Stimulated activated CD8-positive, alpha-beta memory T cell treated with anti-CD3 and anti-CD28 coated beads, Interleukin-7, amount 100 ng/mL, for 24 hours (primary cell): Measurements from ENCODE around the gene CCR5AS.
"Not testable (repeated sequence)": the region's sequence is repeated elsewhere in the genome, so short reads cannot be mapped to it uniquely, and the experiment has no call there.

ENCODE experiments used
- DNase-seq: peaks from one replicate; pipeline ENCODE4 v3.0.0-alpha.2; 2020; ENCODE audit warnings: low read depth

Gene CCR5AS

DNA sequence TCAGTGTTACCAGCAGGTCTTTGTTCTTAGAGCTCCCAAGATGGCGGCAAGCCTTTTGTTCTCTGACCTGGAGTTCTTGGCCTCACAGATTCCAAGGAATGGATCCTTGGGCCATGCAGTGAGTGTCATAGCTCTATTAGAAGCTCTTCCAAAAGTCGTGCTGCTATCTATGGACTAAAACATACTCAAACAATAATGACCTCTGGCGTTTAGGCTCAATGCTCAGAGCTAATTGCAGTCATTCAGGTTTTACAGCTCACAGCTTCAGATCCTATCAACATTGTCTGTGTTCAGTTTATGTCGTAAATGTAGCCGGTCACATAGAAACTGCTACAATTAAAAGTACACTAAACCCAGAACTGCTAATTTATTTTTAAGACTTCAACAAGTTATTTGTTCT, 22.4 kb upstream of the CCR5AS start:
- no peak for DNase-seq

DNA sequence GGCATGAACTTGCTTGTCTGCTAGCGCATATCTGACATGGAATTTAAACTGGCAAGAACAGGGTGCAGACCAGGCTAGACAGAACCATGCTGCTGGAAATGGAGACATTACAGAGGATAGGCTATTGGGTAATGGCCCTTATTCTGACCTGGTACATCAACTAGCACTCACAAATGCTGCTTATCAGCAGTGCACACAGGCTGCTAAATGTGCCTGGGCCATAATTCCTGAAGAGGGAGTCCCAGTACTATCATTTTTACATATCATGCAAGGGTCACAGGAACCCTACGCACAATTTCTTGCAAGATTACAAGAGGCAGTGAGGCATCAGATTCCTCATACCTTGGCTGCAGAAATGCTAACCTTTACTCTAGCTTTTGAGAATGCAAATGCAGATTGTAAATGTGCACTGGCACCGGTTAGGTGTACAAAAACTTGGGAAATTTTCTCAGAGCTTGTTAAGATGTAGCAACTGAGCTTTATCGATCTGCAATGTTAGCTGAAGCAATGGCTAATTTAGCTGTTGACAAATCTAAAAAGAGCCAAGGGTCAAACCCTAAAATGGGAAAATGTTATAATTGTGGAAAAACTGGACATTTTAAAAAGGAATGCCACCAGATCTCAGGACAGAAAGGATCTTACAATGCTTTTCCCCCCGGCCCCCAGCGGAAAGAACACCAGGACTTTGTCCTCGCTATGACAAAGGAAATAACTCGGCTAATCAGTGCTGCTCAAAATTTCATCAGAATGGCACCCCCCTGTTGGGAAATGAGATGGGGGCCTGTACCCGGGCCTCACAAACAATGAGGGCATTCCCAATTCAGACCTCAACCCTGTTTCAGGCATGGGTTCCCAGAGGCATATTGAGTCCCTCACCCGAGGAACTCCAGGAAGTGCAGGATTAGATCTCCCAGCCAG, 21.3 kb upstream of the CCR5AS start:
- no peak for DNase-seq

DNA sequence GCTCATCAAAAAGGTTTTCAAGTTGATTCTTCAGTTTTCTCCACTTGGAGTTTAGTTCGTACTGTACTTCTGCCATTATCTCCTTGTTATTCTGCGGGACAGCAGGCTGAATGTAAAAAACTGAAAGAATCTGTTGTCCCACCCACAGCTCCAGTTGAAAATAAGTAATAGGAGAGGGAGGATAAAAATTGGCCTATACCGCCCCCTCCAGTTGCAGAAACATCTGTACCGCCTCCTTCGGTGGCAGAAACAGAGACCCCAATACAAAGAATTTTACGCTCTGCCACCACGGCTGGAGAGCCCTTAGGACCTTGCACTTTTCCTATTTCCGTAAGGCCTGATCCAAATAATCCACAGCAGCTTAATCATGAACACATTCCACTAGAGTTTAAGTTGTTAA, 20.5 kb upstream of the CCR5AS start:
- not testable (repeated sequence) for DNase-seq

DNA sequence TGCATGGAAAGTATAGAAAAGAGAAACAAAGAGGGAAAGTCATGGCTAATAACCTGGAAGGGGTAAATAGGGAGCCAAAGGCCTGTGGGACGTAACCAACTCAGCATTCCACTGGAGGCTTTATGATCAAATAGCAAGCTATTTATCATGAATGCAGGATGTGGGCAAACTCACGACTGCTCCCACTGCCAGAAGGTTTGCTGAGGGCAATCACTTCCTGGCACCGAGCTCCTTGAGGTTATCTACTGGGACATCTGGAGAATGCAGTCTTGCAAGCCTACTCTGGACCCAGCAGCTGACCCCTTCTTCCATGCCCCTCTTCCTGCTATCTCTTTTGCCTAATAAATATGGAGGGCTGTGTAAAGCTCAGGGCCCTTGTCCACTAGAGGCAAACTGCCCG, 19.6 kb upstream of the CCR5AS start:
- DNase-seq, result not testable (repeated sequence)

DNA sequence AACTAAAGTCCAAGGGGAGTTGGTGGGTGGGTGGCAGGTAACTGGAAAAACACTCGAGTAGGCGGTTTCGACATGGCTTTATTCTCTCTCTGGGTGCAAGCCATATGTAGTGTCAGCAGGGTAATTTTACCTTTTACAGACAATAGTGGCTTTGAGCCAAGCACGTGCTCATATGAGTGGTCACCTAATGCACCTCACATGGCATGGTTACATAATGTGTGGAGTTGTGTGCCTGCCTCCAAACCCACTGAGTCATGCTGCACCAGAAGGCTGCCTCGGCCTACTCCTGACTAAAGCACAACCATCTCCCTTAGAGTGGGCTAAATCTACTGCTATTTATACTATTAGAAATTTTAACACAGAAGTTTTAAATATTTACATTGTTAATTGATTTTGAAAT, 16.7 kb upstream of the CCR5AS start:
- DNase-seq, result no peak

- DNase-seq, result no peak
Observed at GRCh38 chr3:46422617-46423016, 15.8 kb upstream of the CCR5AS start.

DNA sequence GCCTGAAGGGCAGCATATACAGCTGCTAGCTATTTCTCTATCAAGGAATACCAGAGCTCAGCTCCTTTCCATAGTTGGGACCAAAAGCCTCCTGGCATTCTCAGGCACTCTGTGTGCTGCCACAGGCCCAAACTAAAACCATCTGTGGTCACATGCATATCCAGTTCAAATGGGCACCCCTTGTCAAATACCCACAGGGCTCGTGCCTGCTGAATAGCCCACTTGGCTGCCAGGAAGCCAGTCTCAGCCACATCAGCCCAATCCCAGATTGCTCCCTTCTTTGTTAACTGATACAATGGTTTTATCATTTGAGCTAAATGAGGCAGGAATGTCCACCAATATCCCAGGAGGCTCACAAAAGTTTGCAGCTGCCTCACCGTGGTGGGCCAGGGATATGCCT, 14.1 kb upstream of the CCR5AS start:
- DNase-seq, result no peak

GRCh38 chr3:46419816-46420215, 12.9 kb upstream of the CCR5AS start:
- DNase-seq, result no peak

DNA sequence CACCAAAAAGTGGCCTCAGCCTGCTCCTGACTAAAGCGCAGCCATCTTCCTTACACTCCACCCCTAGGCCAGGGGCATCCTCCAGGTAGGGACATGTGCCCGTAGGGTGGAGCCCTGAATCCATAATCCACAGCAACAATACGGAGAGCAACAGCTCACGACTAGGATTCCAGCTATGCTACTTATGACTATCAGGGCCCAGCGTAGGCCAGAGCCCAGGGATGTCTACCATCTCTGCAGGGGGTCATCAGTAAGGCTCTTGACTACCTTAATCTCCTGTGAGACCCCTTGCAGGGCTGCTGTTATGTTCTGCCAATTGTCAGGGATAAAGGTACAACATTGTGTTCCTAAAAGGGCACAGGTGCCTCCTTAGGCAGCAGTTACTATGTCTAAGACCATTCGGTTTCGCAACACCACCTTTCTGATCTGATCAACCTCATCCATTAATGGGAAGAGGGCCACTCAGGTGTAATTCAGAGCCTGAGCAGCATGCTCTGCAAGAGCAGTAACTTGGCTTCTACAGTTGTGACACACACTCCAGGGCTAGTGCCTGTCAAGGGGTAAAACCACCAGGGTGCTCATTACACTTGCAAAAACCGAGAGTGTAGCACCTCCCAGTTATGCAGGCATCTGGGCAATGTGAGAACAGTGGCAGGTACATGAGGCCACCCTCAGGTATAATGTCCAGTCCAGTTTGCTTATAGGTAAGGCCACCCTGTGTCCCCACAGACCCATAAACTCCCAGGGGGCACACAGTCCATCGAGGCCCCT, 11.2 kb upstream of the CCR5AS start:
- DNase-seq, result no peak

DNA sequence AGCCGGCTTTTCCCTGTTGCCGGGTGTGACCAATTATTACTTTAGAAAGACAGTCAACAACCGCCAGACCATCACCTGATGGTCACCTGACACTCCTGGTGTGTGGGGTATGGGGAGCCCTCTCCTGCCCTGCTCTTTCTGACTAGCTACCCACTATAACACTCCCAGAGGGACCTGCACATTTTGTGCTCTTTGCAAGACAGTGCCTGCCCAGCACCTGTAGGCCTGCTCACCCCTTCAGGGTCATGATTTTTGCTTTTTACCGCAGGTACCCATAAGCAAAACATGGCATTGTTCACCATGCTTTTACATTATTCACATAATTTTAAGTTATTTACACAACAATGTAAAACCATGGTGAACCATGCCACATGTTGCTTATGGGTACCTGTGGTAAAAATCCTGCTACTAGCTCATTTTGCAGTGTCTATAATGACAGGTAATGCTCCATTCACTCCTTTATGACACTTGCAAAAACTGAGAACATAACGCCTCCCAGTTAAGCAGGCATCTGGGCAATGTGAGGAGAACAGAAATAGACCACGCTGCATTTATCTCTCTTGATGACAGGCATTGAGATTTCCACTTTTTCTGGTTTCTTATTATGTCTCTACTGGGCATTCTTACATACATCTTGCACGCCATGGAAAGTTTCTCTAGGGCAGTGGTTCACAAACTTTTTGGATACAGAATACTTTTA, 10.1 kb upstream of the CCR5AS start:
- no peak for DNase-seq

- DNase-seq, result no peak
Observed at GRCh38 chr3:46416125-46416810, 9.4 kb upstream of the CCR5AS start.

GRCh38 chr3:46414739-46415138, 7.9 kb upstream of the CCR5AS start:
- DNase-seq, result no peak

DNA sequence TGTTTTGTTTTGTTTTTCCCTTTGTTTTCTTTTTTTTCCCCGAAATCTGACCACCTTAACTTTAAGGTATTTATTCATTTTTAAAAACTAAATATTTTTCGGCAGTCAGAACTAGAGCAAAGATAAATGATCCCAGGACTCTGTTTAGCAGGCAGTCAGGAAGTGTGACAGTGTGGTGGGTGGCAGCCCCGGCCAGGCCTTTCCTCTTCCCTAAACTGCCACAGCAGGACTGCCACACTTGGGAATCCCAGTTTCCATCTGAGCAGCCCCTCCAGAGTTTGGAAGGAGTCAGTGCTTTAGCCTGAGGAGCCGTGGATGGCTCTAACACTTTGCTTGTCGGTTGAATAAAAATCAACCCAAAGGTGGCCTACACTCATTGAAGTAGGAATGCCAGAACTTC, 7.1 kb upstream of the CCR5AS start:
- DNase-seq, result no peak

DNA sequence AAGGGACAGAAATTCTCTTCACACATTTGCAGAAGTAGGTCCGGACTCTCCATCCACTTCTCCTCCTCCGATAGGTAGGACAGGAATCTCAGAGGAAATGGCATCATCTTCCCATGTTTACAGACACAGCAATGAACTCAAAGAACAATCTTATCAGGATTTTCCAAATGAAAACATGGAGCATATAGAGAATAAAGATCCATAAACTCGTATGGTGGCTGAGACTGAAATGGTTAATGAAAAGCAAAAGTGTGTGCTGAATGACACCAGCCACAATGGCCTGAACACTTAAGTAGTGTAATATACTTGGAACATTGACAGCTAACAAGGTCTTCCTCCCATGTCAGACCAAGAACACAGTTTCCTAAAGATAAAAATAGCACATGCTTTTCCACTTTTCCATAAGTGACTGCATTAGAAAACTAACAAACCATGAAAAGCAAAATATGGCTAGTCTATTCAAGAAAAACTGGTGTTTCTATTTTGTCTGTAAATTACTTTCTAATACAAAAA, 6.0 kb upstream of the CCR5AS start:
- DNase-seq, result no peak

GRCh38 chr3:46411271-46411670, 4.4 kb upstream of the CCR5AS start:
- no peak for DNase-seq

GRCh38 chr3:46410669-46411068, 3.8 kb upstream of the CCR5AS start:
- no peak for DNase-seq

DNA sequence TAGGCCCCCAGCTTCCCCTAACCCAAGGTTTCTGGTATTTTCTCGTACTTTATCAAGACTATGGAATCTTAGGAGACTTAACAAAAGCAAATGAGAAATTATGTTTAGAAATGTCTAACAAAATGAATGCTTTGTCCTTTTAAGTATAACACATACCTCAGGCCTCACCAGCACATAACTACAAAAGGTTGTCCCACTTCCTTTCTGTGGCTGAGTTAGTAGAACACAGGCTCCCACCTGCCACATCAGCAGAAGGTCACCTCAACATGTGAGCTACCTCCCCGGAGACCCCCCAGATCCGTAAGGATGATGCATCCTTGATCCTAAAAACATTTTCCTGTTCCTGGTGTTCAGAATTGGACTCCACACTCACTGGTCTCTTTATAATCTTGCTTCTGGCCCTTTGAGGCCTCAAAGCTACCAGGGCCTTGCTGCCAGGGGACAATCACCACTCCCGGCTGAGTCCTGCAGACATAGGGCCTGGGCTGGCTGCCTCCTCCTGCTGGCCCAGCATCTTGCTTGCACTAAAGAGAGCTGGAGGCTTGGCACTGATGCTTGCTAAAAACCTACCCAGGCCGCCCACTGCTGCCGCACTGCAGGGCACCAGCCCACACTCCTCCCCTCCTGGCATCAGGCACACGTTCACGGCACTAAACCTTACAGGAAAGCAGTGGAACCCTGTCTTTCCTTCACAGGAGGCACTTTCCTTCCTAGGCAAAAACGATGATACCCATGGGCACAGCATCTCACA, 3.0 kb upstream of the CCR5AS start:
- no peak for DNase-seq

DNA sequence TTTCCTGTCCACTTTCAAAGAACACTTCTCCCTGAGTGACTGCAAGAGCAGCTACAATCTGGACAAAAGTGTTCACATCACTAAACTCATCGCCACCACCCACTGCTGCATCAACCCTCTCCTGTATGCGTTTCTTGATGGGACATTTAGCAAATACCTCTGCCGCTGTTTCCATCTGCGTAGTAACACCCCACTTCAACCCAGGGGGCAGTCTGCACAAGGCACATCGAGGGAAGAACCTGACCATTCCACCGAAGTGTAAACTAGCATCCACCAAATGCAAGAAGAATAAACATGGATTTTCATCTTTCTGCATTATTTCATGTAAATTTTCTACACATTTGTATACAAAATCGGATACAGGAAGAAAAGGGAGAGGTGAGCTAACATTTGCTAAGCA, 2.0 kb upstream of the CCR5AS start:
- DNase-seq, result no peak

DNA sequence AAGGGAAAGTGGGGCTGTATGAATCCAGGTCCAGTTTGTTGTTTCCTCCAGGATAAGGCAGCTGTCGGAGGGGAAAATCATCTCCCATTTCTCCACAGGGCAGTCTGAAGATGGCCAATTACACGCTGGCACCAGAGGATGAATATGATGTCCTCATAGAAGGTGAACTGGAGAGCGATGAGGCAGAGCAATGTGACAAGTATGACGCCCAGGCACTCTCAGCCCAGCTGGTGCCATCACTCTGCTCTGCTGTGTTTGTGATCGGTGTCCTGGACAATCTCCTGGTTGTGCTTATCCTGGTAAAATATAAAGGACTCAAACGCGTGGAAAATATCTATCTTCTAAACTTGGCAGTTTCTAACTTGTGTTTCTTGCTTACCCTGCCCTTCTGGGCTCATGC, 1.1 kb upstream of the CCR5AS start:
- no peak for DNase-seq

DNA sequence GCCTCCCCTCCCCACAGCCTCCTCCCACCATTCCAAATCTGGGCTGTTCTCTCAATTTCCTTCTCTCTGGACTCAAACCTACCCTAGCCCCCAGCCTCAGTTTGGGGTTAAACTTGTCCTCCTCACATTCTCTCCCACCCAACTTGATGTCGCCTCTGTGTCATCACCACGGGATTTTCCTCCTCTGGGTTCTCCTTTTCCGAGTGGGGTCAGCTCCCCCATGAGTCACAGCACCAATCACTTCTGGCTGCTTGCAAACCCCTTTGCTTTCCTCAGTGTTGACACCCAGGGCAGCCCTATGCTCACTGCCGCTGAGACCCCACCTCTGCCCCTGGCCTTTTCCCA, 451 bp downstream of the CCR5AS start:
- no peak for DNase-seq

DNA sequence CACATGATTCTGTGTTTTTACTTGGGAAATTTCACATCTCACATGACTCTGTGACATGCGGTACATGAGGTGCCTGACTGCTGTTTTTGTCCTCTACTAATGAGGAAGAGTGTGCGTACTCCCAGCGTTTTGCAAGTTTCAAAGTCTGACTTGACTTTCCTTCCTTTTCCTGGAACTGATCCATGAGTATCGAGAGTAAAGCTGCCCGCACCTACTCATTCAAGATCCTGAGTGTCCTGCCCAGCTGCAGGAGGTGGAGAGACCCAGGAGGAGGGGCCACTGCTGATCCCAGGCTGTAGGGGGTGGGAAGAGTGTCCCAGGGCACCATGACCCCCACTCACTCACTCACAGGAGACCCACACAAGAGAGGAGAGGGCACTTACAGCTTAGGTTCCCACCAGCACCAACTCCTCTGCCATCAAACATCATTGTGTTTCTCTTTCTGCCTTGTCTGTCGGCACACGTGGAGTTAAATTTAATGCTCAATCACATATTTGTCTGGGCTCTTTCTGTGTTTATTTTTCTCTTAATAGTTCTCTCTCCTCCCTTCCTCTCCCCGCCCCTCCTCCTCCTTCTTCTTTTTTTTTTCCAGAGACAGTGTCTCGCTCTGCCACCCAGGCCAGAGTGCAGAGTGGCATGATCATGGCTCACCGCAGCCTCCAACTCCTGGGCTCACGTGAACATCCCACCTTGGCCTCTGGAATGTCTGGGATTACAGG, 1.4 kb downstream of the CCR5AS start:
- no peak for DNase-seq
